GM23248 (cell line): ENCODE data around the gene SEPTIN1.

Experiments
- EZH2 ChIP-seq: fragments of 200-600 bp; sonication (generic); IDR thresholded peaks from 2 replicates; pipeline ENCODE4 v1.6.1; 2018; ENCODE audit warnings: antibody characterized with exemption, mild to moderate bottlenecking; ENCODE audit not compliant: insufficient read depth, poor library complexity, severe bottlenecking
- EZH2phosphoT487 ChIP-seq: fragments of 200-600 bp; sonication (generic); IDR thresholded peaks from 2 replicates; pipeline ENCODE4 v1.6.1; 2018; ENCODE audit warnings: antibody characterized with exemption, moderate library complexity, mild to moderate bottlenecking, low read depth; ENCODE audit not compliant: insufficient read depth

- TF ChIP-seq EZH2 (no peak), EZH2phosphoT487 (no peak)
Observed at GRCh38 chr16:30421010-30421409, 38.6 kb upstream of the SEPTIN1 start.
